GM20000 (cell line): ENCODE data around the gene FMNL3.

Source experiments
- DNase-seq: peaks from one replicate; pipeline ENCODE4 v3.0.0; 2012; ENCODE audit warnings: low spot score
- TF ChIP-seq, protein P1 (sequence below): IDR thresholded peaks from 2 replicates; pipeline ENCODE4 v1.5.1; 2012; ENCODE audit warnings: mild to moderate bottlenecking, control low read depth; ENCODE audit errors: extremely low read depth, missing control alignments

Gene FMNL3

DNA sequence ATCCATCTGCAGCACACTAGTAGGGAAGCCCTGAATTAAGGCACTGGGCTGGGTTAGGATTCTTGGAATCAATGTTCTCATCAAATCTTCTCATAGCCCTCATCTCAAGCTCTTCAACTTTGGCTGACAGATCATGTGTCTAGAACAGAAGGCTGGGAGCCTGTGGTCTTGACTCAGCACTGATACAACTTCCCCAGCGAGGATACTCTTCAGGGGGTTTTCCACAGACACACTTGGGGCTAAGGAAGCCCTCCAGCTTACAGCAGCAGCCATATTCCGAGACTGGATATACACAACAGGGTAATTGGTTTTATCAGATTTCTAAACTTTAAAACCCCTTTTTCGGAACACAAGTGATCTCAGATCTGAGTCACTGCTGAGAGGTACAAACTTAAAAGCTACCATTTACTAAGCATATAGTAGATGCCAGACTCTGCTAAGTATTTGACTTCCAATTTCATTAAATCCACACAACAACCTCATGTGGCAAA, 3.5 kb downstream of the FMNL3 start:
- DNase-seq = peak; percentile 65
- TF ChIP-seq, protein P1, sequence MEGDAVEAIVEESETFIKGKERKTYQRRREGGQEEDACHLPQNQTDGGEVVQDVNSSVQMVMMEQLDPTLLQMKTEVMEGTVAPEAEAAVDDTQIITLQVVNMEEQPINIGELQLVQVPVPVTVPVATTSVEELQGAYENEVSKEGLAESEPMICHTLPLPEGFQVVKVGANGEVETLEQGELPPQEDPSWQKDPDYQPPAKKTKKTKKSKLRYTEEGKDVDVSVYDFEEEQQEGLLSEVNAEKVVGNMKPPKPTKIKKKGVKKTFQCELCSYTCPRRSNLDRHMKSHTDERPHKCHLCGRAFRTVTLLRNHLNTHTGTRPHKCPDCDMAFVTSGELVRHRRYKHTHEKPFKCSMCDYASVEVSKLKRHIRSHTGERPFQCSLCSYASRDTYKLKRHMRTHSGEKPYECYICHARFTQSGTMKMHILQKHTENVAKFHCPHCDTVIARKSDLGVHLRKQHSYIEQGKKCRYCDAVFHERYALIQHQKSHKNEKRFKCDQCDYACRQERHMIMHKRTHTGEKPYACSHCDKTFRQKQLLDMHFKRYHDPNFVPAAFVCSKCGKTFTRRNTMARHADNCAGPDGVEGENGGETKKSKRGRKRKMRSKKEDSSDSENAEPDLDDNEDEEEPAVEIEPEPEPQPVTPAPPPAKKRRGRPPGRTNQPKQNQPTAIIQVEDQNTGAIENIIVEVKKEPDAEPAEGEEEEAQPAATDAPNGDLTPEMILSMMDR = no peak

DNA sequence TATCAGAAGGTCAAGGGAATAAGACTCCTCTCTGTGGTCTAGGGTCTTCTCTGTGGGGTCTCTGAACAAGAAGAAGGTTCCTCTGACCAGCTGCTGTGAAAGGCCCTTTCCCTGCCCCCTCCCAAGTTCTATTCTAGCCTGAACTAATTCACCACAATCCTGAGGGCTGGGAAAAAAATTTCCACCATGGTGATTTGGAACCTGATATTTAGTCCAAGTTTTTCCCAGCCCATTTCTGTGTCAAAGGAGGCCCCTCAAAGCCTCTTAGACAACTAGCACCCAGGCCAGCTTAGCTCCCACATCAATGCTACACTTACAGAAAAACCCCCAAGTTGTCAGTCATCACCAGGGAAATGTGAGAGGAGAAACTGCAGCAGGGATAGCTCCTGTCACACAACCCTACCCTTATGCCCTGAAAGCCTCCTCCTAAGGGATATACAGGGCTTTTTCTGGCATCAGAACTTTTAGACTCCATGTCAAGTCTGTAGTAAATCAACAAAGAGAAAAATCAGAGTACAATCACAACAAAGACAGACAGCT, 4.5 kb downstream of the FMNL3 start:
- TF ChIP-seq, protein P1 = no peak
- DNase-seq = no peak

DNA sequence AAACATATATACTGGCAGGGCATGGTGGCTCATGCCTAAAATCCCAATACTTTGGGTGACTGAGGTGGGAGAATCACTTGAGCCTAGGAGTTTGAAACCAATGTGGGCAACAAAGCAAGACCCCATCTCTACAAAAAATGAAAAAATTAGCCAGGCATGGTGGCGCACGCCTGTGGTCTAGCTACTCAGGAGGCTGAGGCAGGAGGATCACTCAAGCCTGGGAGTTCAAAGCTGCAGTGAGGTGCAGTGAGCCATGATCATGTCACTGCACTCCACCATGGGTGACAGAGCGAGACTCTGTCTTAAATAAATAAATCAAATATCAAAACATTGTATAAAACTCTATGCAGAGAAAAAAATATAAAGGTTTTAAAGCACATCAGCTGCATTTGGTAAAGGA, 5.2 kb downstream of the FMNL3 start:
- no peak for DNase-seq
- TF ChIP-seq, protein P1 = no peak

DNA sequence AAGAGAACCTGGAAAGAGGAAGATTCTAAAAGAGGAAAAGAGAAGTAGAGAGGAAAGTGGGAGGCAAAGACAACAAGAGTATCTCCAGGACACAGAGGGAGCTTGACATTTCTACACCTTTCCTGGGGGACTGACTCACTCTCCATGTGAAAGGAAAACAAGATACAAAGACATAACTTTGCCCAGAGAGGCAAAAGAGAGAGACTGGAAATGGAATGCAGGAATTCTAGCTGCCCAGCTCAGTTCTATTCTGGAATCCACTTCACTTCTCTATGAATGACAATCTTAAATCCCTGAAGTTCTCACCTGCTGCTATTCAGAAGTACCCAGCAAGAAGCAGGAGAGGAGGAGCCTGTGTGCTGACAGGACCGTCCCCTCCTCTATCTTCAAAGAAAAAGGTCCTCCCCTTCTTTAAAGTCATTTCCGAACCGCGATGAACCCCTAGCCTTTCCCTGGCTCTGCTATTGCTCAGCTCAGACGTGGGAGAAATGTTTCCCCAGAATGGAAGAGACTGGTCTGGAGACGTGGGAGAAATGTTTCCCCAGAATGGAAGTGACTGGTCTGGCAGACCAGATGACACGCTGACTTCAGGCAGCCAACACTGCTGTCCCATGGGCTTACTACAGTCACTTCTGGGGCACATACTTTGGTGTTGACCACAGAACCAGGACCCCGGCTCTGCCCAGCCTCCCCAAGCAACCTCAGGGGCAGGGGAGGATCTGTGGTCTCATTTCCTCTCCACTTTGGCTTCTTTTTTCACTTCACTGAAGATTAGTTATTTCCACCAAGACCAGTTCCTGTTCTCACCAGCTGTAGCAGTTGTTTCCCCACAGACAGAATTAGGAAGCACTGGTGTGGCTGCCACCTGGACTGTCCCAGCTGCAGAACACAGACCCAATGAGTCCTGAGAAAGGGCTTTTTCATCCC, 8.3 kb downstream of the FMNL3 start:
- TF ChIP-seq, protein P1 = no peak
- DNase-seq = peak; percentile 72

DNA sequence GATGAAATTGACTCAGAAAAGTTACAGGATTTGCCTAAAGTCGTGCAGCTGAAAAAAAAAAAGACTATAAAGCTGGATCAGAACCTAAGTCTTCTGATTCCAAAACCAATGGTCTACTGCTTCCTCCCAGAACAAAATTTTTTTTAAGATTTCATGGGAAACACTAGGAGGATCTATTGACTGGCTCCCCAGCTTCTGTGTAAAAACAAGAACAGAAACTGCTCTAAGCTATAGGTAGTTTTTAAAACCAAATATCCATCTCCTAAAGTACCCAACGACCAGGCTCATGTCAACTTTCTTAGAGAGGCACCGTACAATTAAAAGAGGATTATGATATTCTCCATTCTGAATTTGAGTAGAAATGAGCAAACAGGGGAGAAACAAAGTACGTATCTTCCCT, 9.4 kb downstream of the FMNL3 start:
- DNase-seq = no peak
- TF ChIP-seq, protein P1 = no peak

DNA sequence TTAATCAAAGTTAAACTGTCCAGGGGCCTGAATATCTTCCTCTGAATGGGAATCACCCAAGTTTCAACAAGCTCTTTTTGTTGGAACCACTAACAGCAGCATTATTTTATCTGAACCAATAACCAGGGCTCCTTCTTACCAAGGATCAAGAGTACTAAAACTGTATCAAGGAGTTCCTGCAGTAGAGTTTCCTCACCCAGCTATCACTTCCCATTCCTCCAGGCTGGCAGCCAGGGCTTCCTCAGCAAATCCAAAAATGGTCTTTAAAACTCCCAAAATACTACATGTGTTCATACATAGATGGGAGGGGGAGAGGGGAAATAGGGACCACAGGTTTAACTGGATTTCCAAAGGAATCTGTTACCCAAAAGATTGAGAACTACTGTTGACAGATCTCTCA, 10.5 kb downstream of the FMNL3 start:
- TF ChIP-seq, protein P1 = no peak

DNA sequence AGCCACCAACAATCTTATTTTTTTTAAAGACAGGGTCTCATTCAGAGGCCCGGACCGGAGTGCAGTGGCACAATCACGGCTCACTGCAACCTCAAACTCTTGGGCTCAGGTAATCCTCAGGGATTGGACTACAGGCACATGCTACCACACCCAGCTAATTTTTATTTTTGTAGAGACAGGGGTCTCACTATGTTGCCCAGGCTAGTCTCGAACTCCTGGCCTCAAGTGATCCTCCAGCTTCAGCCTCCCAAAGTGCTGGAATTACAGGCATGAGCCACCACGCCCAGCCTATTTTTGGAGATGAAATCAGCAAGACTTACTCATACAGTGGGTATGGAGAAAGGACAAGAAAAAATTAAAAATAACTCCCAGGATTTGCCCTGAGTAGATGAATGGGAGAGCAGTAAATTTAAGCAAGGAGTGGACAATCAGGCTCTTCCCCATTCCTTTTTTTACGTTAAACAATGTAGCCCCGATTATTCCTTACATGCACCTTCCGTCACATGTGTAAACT, 13.2 kb downstream of the FMNL3 start:
- DNase-seq = no peak
- TF ChIP-seq, protein P1 = no peak

More for the DNA sequence above, 10.5 kb downstream of the FMNL3 start:
- DNase-seq = no peak
